ENCODE measurements around the gene FZD4. TPM values are rescaled to one million over a fixed set of nuclear protein-coding genes. Genes with fewer than 3 reads are reported as not detected.

The FZD4 gene
- total and polyA plus RNA-seq, 2 donors (not counting 1 experiment from before 2014, with no cell fraction given): 0.01 to 0.02 TPM

DNA sequence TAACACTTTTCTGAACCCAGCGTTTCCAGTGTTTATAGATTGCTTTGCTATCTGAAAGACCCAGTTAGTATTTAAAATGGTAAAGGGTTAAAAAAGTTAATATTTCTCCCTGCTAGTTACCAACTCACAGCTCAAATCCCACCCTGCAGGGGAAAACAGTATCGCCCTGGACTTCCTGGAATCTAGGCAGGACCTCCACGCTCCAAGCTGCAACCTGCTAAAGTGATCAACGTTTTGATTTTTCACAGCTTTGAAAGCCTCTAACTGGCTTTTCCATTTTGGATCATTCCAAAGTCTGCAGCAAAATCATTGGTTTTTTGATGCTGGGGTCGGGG is 4.6 kb downstream of the FZD4 start:
- no peaks in the 10 kb centered on the region for H3K36me3 ChIP-seq (replicated peaks in 1 of 2; ENCODE audit: control extremely low read depth in 1 of 2, control insufficient read depth in 1 of 2, extremely low read depth in 1 of 2, insufficient read depth in 2 of 2, low read length in 1 of 2)
- intact Hi-C loops (cut with micrococcal nuclease): no loop called here
- H3K4me1 ChIP-seq (ENCODE audit: control insufficient read depth in 2 of 2, insufficient read depth in 2 of 2, low read length in 2 of 2): peaks cover 6 to 8% of the 10 kb centered on the region in 2 donors
- Mint-ChIP-seq H3K27ac (no peak overlapping the region), H3K4me3 (no peak overlapping the region), H3K9me3 (ENCODE audit: insufficient read depth) (no peaks in the 10 kb centered on the region), H3K27me3 (peaks cover 14% of the 10 kb centered on the region), H3K4me1 (peaks cover 10% of the 10 kb centered on the region)
- H3K4me2 ChIP-seq (replicated peaks; ENCODE audit: low read depth, low read length, poor library complexity, severe bottlenecking): no peak overlapping the region
- no peak for ATAC-seq (ENCODE audit: low read depth)
- POLR2A ChIA-PET: no interaction called here
- H3K9ac ChIP-seq (ENCODE audit: low read length): no peak overlapping the region
- no peak for DNase-seq
- no peak overlapping the region for H3K27ac ChIP-seq (ENCODE audit: low read length in 2 of 2)
- no peak overlapping the region for H3K4me3 ChIP-seq (ENCODE audit: control extremely low read depth in 1 of 5, extremely low read depth in 1 of 5, insufficient read depth in 1 of 5, low read depth in 2 of 5, low read length in 4 of 5)
- no peak overlapping the region for H2AFZ ChIP-seq (ENCODE audit: insufficient read depth, low read depth, low read length, poor library complexity, severe bottlenecking)
- no peaks in the 10 kb centered on the region for H3K9me3 ChIP-seq (ENCODE audit: control extremely low read depth in 1 of 3, control insufficient read depth in 2 of 3, insufficient read depth in 1 of 3, low read length in 2 of 3)
- TF ChIP-seq EZH2 (IDR thresholded peaks at IDR 0.05; ENCODE audit: borderline replicate concordance, insufficient read depth, low read depth, low read length, poor library complexity, severe bottlenecking) (no peak), CTCF (IDR thresholded peaks at IDR 0.05) (no peak)
- H3K79me2 ChIP-seq (ENCODE audit: control insufficient read depth, insufficient read depth, low read length): no peaks in the 10 kb centered on the region
- CTCF ChIA-PET: no interaction called here
- peaks cover 0 to 11% (median 7%) of the 10 kb centered on the region in 4 experiments for H3K27me3 ChIP-seq (replicated peaks in 1 of 4; ENCODE audit: control extremely low read depth in 1 of 4, control insufficient read depth in 3 of 4, insufficient read depth in 4 of 4, low read length in 3 of 4)
- no peaks in the 10 kb centered on the region for H4K20me1 ChIP-seq (ENCODE audit: control insufficient read depth, insufficient read depth, low read length, poor library complexity, severe bottlenecking)
- 86% methylated on average over 3 of the region's 5 CpGs for WGBS (ENCODE audit: insufficient coverage)

DNA sequence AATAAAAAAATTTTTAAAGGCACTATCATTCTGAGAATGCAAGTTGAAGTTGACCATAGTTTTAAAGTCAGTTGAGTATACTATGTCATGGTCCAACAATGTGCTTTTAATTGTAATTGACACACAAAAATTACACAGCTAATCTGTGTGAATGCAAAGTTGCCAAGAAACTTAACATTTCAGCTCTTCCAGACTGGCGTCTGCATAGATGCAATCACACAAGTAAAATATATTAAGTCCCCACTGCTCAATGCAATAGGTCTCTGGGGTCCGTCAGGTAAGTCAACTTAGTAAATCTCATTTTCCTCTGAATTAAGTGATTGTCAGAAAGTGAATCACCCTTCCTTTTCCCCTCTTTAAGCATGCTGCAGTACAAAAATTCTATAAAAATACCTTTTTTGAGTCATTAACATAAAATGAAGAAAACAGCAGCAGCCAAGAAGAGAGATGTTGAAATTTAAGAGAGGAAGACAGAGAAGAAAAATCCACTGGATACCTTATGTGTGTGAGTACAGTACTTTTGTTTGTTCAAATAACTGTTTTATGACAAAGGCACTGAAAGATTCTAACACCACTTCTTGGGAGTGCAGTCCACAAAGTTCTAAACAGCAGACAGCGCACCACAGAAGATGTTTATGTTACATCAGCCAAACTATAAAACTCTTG is 5.1 kb downstream of the FZD4 start:
- Histone ChIP-seq H3K4me3 (ENCODE audit: control extremely low read depth in 1 of 5, extremely low read depth in 1 of 5, insufficient read depth in 1 of 5, low read depth in 2 of 5, low read length in 4 of 5) (no peak overlapping the region), H2AFZ (ENCODE audit: insufficient read depth, low read depth, low read length, poor library complexity, severe bottlenecking) (no peak overlapping the region), H3K4me1 (ENCODE audit: control insufficient read depth in 2 of 2, insufficient read depth in 2 of 2, low read length in 2 of 2) (peaks cover 5 to 8% of the 10 kb centered on the region in 2 donors), H3K9ac (ENCODE audit: low read length) (no peak overlapping the region), H3K9me3 (ENCODE audit: control extremely low read depth in 1 of 3, control insufficient read depth in 2 of 3, insufficient read depth in 1 of 3, low read length in 2 of 3) (no peaks in the 10 kb centered on the region), H3K36me3 (replicated peaks in 1 of 2; ENCODE audit: control extremely low read depth in 1 of 2, control insufficient read depth in 1 of 2, extremely low read depth in 1 of 2, insufficient read depth in 2 of 2, low read length in 1 of 2) (no peaks in the 10 kb centered on the region), H3K79me2 (ENCODE audit: control insufficient read depth, insufficient read depth, low read length) (no peaks in the 10 kb centered on the region), H3K4me2 (replicated peaks; ENCODE audit: low read depth, low read length, poor library complexity, severe bottlenecking) (no peak overlapping the region), H3K27ac (ENCODE audit: low read length in 2 of 2) (no peak overlapping the region), H3K27me3 (replicated peaks in 1 of 4; ENCODE audit: control extremely low read depth in 1 of 4, control insufficient read depth in 3 of 4, insufficient read depth in 4 of 4, low read length in 3 of 4) (peaks cover 0 to 11% (median 7%) of the 10 kb centered on the region in 4 experiments), H4K20me1 (ENCODE audit: control insufficient read depth, insufficient read depth, low read length, poor library complexity, severe bottlenecking) (no peaks in the 10 kb centered on the region)
- Mint-ChIP-seq H3K27ac (no peak overlapping the region), H3K9me3 (ENCODE audit: insufficient read depth) (no peaks in the 10 kb centered on the region), H3K27me3 (peaks cover 12% of the 10 kb centered on the region), H3K4me1 (peaks cover 8% of the 10 kb centered on the region), H3K4me3 (no peak overlapping the region)
- intact Hi-C loops (cut with micrococcal nuclease): no loop called here
- ATAC-seq (ENCODE audit: low read depth) (no peak), DNase-seq (no peak)
- no peak for TF ChIP-seq CTCF (IDR thresholded peaks at IDR 0.05)
- TF ChIP-seq EZH2 (IDR thresholded peaks at IDR 0.05; ENCODE audit: borderline replicate concordance, insufficient read depth, low read depth, low read length, poor library complexity, severe bottlenecking): no peak
- POLR2A ChIA-PET: no interaction called here
- CTCF ChIA-PET: no interaction called here
- WGBS (ENCODE audit: insufficient coverage): no CpG with 5 or more reads among the region's 3 CpGs

Measured in B cell (primary cell).